Pulmonary artery endothelial cell (primary cell): ENCODE data around the gene TRNAU1AP. TPM values are rescaled to one million over a fixed set of nuclear protein-coding genes. Genes with fewer than 3 reads are reported as not detected.
A peak's percentile ranks its signal among the peaks of the same experiment; 100 is the strongest.
"Not testable (repeated sequence)": the region's sequence is repeated elsewhere in the genome, so short reads cannot be mapped to it uniquely, and the experiment has no call there.

Source experiments
- DNase-seq: peaks from one replicate; pipeline ENCODE4 v3.0.0-alpha.2; 2011; ENCODE audit warnings: low read depth, low spot score
- total RNA-seq: library from RNA; depleted of rRNA; stranded (reverse); fragments of >200 nt; gene quantifications from 2 replicates; pipeline ENCODE4 v1.2.3, GENCODE V29; 2014

Gene TRNAU1AP
- total RNA-seq, 1 donor from 2014 or later: 27.8 TPM

- DNase-seq: no peak
These were observed 24.3 kb downstream of the TRNAU1AP start for GRCh38 chr1:28577052-28577678.

- DNase-seq: no peak
These were observed 25.1 kb downstream of the TRNAU1AP start for GRCh38 chr1:28577738-28578536.

DNA sequence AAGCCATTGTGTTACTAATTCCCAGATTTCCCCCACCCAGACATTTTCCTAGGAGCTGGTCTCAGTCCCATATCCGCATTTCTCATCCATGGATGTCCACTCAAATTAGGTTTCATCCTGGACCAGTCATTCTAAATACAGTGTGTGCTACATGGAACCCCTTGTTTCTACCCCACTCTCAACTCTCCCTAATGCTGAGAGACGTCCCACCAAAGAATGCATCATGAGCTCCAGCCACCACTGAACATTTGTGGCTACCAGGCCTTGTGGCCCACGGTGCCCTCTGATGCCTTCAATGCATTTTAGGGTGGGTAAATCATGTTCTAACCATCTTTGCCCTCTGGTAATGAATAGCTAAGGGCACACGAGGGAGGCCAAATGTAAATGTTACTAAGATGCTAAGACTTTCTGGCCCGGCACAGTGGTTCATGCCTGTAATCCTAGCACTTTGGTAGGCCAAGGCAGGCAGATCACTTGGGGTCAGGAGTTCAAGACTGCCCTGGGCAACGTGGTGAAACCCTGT is 25.9 kb downstream of the TRNAU1AP start:
- no peak for DNase-seq

GRCh38 chr1:28579401-28579800 is 26.5 kb downstream of the TRNAU1AP start:
- DNase-seq: no peak

GRCh38 chr1:28580722-28581530 is 28.0 kb downstream of the TRNAU1AP start:
- no peak for DNase-seq

DNA sequence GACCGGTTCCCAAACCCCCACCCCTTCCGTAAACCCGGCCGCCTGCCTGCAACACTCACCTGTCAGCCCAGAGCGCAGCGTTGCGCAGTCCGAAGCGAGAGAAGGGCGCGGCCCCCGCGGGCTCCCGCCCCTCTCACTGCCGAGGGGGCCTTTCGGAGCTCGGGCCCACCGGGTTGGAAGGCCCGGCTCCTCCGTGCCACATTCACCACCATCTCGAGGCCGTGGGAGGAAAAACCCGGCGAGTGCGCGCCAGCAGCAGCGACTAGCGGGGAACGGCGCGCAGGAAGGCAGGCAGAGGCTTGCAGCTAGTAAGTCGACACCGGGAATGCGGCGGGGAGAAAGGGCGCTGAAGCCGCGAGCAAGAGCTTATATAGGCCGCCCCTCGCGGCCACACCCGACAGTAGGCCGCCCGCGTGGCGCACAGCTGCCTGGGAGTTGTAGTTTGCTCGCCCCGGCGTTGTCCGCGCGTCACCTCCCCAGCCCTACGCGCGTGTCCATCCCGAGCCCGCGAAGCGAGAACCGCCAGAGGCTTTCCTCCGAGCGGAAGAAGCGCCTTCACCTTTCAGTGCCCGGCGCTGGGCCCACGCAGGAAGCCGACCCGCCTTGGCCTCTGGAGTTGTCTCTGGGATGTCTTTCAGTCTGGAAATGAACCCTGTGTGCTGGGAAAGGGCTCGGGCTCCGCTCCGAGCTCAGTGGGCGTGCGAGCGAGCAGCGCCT is 28.8 kb downstream of the TRNAU1AP start:
- DNase-seq: peak; percentile 81

DNA sequence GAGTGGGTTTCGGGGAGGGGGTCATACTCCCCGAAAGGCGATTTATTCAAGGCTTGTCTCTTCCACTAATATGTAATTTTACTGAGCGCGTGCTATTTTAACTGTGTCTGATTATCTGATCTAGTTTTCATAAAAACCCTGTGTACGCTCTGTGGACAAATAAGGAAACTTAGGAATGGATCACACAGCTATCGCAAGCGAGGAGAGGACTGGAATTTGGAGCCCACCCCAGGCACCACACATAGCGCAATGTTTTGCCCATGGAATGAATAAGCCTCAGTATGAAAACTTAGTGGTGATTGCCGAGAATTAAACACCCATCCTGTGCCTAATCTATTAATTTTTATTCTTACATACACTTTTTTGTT is 29.3 kb downstream of the TRNAU1AP start:
- DNase-seq: no peak

- not testable (repeated sequence) for DNase-seq
These were observed 33.9 kb downstream of the TRNAU1AP start for GRCh38 chr1:28586585-28587391.

GRCh38 chr1:28591708-28592320 is 38.9 kb downstream of the TRNAU1AP start, which contains the start of gene RAB42:
RAB42 (plus strand) TSS chr1:28592265; CDS start chr1:28592512, 247 bp downstream.
- DNase-seq: no peak

GRCh38 chr1:28592321-28593071 is 39.6 kb downstream of the TRNAU1AP start:
- no peak for DNase-seq

GRCh38 chr1:28593988-28594356 is 41.1 kb downstream of the TRNAU1AP start:
- DNase-seq: not testable (repeated sequence)

DNA sequence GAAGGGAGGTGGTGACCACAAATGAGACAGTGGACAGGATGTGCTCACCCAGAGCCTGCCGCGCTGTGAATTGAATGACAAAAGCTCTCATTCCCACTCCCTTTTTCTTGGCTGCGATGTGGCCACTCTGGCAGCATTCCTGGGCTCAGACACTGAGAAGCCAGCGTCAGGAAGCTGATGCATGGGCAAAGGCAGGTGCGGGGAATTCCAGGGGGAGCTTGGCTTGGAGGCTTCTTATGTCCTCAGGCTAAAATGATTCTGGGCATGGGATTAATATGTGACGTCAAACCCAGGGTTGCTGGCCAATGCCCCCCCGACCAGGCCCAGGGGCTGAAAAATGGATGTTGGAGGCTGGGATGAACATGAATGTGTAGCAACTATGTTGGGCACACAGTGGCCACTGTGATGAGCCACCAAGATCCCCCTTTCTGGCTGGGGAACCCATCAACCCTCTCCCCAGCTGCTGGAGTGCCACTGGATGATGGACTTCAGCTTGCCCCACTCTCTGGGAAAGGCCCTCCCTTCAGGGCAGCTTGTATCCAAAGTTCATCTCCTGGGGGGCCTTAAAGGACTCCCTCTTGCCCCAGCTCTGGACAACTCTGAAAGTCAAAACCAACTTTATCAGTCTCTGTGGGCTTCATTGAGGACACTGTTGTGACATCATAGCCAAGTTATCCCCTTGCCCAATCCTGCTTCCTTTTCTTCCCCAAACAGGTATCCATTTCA is 42.0 kb downstream of the TRNAU1AP start:
- peak; percentile 63 for DNase-seq

DNA sequence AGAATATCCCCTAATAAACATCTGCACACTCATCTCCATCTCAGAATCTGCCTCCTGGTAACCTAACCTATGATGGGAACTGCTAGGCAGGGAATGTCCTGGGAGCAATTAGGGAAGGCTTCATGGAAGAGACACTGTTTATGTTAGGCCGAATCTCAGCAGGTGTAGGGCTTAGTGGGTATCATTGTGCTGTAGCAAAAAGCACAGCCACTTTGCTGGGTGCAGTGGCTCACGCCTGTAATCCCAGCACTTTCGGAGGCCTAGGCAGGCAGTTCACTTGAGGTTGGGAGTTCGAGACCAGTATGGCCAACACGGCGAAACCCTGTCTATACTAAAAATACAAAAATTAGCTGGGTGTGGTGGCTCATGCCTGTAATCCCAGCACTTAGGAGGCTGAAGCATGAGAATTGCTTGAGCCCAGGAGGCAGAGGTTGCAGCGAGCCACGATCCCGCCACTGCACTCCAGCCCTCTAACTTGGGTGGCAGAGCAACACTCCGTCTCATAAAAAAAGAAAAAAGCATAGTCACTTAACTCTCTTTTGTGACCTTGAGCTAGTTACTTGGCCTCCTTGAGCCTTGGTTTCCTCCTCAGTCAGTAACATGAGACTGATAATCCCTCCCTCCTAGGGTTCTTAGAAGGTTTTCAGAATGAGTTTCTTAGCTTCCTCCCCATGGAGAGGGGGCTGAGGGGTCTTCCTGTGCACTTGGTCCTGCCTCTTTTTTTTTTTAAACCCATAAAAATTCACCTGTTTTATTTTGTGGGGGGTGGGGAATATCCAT is 42.7 kb downstream of the TRNAU1AP start:
- no peak for DNase-seq

DNA sequence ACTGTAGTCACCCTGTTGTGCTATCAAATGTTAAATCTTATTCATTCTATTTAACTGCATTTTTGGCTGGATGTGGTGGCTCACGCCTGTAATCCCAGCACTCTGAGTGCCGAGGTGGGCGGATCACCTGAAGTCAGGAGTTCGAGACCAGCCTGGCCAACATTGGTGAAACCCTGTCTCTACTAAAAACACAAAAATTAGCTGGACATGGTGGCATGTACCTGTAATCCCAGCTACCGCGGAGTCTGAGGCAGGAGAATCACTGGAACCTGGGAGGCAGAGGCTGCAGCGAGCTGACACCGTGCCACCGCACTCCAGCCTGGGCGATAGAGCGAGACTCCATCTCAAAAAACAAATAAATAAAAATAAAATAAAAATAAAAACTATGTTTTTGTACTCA is 43.4 kb downstream of the TRNAU1AP start:
- not testable (repeated sequence) for DNase-seq

- DNase-seq: no peak
These were observed 48.8 kb downstream of the TRNAU1AP start for GRCh38 chr1:28601696-28602095.

GRCh38 chr1:28602536-28603439 is 49.9 kb downstream of the TRNAU1AP start:
- DNase-seq: peak; percentile 37

DNA sequence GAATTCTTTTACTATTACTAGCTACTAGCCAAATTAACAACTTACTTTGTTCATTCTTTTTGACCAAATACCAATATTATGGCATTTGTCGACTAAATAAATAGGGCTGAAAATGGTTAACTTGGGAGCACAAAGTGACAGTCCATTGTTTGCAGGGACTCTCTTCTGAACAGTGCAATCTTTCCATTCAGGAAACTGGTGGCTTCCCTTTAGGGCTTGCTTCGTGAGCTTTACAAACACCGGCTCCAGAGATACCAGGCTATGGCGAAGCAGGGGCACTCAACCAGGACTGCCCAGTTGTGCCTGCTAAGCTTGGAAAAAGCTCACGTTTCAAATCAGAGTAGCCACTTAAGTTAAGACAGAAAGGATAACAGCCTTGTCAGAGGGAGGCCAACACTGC is 51.5 kb downstream of the TRNAU1AP start:
- DNase-seq: no peak
